HG02623 (cell line): Measurements from ENCODE around the gene PRPF4.
"Not testable (repeated sequence)": the region's sequence is repeated elsewhere in the genome, so short reads cannot be mapped to it uniquely, and the experiment has no call there.

Experiments used
- ATAC-seq: cut with Tn5 transposase; IDR thresholded peaks from one replicate; pipeline ENCODE4 v1.9.1; 2021; ENCODE audit warnings: moderate library complexity; ENCODE audit not compliant: unreplicated experiment

The PRPF4 gene

DNA sequence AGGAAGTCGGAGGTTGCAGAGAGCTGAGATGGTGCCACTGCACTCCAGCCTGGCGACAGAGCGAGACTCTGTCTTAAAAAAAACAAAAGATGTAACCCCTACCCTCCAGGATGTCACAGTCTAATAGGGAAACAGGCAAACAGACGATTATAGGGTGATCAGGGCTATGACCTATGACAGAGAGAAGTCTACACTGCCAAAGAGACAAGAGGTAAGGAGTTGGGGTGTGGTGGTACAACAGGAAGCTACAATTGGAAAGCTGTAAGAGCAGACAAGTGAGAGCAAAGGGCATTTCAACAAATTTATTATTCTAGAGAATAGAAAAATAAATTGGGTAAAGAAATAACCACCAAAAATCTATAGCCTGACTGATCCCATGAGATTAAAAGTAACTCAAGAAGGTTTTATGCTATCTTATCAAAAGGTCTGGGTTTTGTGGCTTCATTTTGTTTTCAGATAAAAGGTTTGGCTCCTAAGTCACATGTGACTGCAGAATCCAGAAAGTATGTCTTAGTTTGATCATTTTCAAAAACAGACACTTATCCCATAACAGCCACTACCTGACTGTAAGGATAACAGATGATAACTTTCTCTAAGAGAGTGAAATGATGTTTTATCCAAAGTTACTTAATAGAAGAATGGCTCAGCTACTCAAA lies 7.4 kb upstream of the PRPF4 start:
- ATAC-seq = no peak

DNA sequence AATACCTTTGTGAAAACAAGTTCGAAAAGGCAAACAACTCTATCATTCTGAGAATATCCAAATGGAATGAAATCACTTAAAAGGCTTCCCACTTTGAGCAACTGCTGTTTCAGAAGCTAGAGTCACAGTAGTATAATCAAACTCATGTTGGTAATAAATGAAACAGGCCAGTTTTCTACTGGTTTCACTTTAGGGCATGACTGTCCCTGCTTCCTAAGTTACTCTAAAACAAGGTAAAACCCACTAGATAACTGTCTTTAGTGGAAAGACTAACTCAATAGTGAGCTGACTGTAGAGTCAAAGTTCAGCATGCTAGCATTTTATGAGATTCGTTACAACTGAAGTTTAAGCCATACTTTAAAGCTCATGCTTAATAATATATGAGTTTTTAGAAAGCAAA lies 6.1 kb upstream of the PRPF4 start:
- no peak for ATAC-seq

GRCh38 chr9:113269871-113270270 lies 5.6 kb upstream of the PRPF4 start:
- no peak for ATAC-seq

DNA sequence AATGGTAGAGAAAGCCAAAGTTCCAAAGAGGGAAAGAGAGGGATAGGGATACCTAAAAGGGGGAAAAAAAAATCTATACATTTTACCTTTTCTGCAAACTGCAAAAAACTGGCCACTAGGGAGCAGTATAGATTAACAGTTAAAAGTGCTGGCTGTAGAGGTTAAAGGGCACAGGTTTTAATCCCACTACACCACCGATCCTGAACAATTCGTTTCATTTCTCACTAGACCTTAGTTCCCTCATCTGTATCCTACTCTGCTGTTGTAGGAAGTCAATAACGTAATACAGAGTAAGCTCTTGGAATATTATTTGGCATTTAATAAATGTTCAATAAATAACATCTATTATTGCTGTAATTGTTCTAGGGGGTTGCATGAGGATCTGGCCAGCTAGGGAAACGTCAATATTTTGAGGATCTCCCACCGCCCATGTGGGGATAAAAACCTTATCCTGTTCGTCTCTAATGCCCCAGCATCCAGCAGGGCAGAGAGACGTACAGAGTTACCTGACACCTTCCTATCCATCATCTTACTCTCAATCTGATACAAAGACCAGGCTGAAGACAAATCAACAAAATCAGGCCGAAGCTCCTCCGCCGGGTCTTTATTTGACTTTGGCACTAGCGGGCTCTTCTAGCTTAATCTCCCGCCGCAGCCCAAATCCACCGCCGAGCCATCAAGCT lies 843 bp upstream of the PRPF4 start:
- no peak for ATAC-seq

- ATAC-seq = no peak
Measured at GRCh38 chr9:113278840-113279239, 3.4 kb downstream of the PRPF4 start.

DNA sequence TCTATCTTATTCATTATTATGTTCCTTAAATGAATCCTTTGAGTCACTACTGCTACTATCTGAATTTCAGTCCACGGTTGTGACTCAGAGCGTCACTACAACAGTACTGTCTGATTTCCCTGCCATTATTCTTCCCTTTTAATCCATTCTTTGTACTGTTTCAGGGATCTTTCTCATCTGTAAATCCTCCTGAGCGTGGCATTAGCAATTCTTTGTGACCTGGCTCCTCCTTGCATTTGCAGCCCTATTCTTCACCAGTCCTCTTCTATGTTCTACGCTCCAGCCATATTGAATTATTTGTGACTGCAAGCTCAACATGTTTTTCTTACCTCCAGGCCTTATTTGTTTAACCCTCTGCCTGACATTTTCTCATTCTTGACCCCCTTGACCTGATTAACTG lies 5.9 kb downstream of the PRPF4 start:
- ATAC-seq = no peak

- ATAC-seq = no peak
Measured at GRCh38 chr9:113289091-113289490, 13.6 kb downstream of the PRPF4 start.

DNA sequence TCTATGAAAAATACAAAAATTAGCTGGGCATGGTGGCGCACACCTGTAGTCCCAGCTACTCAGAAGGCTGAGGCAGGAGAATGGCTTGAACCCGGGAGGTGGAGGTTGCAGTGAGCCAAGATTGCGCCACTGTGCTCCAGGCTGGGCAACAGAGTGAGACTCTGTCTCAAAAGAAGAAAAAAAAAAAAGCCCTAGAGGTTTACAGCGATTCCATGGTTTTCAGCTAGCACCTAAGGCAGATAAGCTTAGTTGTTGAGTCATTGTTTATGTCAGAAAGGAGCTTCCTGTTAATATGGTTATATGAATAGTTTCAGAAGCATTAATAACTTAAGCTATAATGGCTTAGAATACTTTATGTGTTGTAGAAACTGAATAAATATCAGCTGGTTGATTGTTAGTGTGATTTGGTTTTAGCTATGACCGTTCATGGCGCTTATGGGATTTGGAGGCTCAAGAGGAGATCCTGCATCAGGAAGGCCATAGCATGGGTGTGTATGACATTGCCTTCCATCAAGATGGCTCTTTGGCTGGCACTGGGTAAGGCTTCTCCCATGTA lies 14.7 kb downstream of the PRPF4 start:
- ATAC-seq = no peak

DNA sequence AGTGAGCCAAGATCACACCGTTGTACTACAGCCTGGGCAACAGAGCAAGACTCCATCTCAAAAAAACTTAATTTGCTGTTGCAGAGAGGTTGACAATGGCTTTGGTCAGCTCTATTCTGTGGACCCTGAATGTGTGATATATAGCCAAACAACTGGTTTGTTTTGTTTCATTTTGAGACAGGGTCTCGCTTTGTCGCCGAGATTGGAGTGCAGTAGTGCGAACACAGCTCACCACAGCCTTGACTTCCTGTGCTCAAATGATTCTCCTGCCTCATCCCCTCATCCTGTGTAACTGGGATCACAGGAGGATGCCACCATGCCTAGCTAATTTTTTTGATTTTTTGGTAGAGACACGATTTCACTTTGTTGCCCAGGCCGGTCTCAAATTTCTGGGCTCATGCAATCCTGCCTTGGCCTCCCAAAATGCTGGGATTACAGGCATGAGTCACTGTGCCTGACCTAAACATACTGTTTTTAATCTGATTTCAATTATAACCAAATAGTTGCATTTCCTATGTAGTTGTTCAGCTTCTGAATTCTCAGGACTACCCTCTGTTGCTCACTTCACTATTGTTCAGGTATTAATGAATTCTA lies 17.9 kb downstream of the PRPF4 start:
- ATAC-seq = no peak

DNA sequence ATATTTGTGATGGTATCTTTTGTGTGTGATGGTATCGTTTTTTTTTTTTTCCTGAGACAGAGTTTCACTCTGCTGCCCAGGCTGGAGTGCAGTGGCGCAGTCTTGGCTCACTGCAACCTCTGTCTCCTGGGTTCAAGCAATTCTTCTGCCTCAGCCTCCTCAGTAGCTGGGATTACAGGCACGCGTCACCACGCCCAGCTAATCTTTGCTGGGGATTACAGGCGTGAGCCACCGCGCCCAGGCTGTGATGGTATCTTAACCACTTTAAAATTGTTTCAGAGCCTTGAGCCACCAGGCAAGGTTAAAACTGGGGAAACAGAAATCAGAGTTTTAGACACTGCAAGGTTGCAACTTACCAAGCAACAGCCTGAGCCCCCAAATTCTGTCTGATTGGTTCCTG lies 20.8 kb downstream of the PRPF4 start:
- not testable (repeated sequence) for ATAC-seq

- ATAC-seq = no peak
Measured at GRCh38 chr9:113296796-113297558, 21.5 kb downstream of the PRPF4 start.

GRCh38 chr9:113298311-113298710 lies 22.9 kb downstream of the PRPF4 start:
- no peak for ATAC-seq

GRCh38 chr9:113298924-113299770 lies 23.7 kb downstream of the PRPF4 start:
- ATAC-seq = no peak

GRCh38 chr9:113299800-113300292 lies 24.4 kb downstream of the PRPF4 start:
- no peak for ATAC-seq

GRCh38 chr9:113301548-113301947 lies 26.1 kb downstream of the PRPF4 start:
- no peak for ATAC-seq

DNA sequence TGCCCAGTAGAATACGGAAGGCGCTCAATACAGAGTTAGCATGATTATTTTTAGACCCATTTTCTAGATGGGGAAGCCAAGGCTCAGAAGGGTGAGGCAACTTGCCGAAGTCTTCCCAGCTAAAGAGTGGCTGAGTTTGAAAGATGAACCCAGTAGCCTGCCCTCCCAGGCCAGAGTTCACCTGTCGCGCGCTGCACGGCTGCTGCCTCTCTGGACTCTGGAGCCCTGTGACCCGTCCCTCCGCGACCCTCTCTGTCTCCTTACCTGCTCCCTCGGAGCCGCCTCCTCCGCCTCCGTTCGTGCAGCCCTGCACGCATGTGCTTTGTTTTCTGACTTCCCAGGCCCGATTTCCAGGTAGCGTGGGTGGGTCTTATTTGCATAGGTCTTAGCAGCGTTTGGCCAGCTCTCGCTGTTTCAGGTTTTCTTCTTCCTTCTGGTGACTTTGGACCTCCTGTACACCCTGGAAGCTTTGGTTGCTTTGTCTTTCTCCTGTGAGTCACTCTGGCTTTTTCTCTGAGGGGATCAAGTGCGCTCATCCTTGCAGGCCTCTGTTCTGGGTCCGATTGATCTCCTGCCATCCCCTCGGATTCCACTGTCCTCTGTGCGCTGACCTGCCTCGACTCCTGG lies 27.4 kb downstream of the PRPF4 start, which contains the start of gene RNF183:
RNF183 (minus strand) TSS at position 585 of the 627 bp plus-strand sequence. CDS start 5,192 bp downstream, outside the sequence.
- ATAC-seq = no peak

DNA sequence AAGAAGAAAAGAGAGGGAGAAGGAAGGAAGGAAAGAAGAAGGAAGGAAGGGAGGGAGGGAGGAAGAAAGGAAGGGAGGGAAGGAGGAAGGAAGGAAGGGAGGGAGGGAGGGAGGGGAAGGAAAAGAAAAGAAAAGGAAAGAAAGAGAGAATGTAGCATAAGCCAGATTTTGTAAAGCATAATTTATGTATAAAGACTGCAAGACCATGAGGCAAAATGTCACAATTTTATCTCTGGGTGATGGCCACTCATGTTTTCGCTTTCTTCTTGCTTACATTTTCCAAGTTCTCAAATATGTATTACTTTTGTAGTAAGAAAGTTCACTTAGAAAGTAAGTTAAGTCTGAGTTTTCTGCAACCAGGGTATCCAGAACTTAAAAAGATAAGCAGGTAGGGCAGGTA lies 31.1 kb downstream of the PRPF4 start:
- ATAC-seq = no peak

GRCh38 chr9:113307396-113307975 lies 32.0 kb downstream of the PRPF4 start:
- no peak for ATAC-seq

GRCh38 chr9:113309204-113309813 lies 33.9 kb downstream of the PRPF4 start:
- ATAC-seq = no peak
